CD14-positive monocyte (primary cell): ENCODE data around the gene LRSAM1. TPM values are rescaled to one million over a fixed set of nuclear protein-coding genes. Genes with fewer than 3 reads are reported as not detected.

Experiments
- DNase-seq, 3 donors: peaks; one replicate each; pipeline ENCODE4 v3.0.0-alpha.2; 2011 to 2022
- H2AFZ ChIP-seq: 2 replicates; pipeline ENCODE4 v1.6.0; 2012; ENCODE audit warnings: mild to moderate bottlenecking, low read depth, low read length, inconsistent platforms; ENCODE audit not compliant: insufficient read depth, poor library complexity, severe bottlenecking
- H3K27ac ChIP-seq, 2 donors: 1 replicate in 1 of 2; 2 replicates in 1 of 2; pipeline ENCODE4 v1.5.1; 2012 to 2013; ENCODE audit warnings: low read length in 2 of 2, control low read depth in 1 of 2, inconsistent platforms in 1 of 2, low read depth in 1 of 2, mild to moderate bottlenecking in 1 of 2
- H3K27me3 ChIP-seq, 2 donors: one replicate each; pipeline versions ENCODE4 v1.6.0 to v1.6.1; 2011 to 2013; ENCODE audit warnings: low read length in 2 of 2; ENCODE audit not compliant: control insufficient read depth in 2 of 2, insufficient read depth in 2 of 2
- H3K36me3 ChIP-seq, 2 donors: replicated peaks in 1 of 2; 1 replicate in 1 of 2; 2 replicates in 1 of 2; pipeline versions ENCODE4 v1.5.1 to v1.6.1; 2012 to 2013; ENCODE audit warnings: low read length in 2 of 2, control low read depth in 1 of 2, inconsistent platforms in 1 of 2, mild to moderate bottlenecking in 1 of 2; ENCODE audit not compliant: insufficient read depth in 2 of 2, control insufficient read depth in 1 of 2
- H3K4me1 ChIP-seq, 2 donors: 1 replicate in 1 of 2; 2 replicates in 1 of 2; pipeline versions ENCODE4 v1.5.1 to v1.6.1; 2012 to 2013; ENCODE audit warnings: low read length in 2 of 2, control low read depth in 1 of 2, inconsistent platforms in 1 of 2, mild to moderate bottlenecking in 1 of 2, moderate library complexity in 1 of 2; ENCODE audit not compliant: insufficient read depth in 2 of 2, control insufficient read depth in 1 of 2
- H3K4me2 ChIP-seq: replicated peaks from 2 replicates; pipeline ENCODE3; 2012; ENCODE audit warnings: low read length, moderate library complexity, mild to moderate bottlenecking; ENCODE audit not compliant: poor library complexity, severe bottlenecking; ENCODE audit errors: extremely low read depth
- H3K4me3 ChIP-seq, 3 experiments: fragments of 200-600 bp in 1 of 3; sonication (generic) in 1 of 3; replicated peaks in 1 of 3; 1 replicate in 2 of 3; 2 replicates in 1 of 3; pipeline ENCODE4 v1.5.1; 2011 to 2013; ENCODE audit warnings: low read length in 3 of 3, mild to moderate bottlenecking in 3 of 3, control low read depth in 2 of 3, low read depth in 2 of 3, inconsistent platforms in 1 of 3, moderate library complexity in 1 of 3
- H3K79me2 ChIP-seq: 2 replicates; pipeline ENCODE4 v1.6.0; 2012; ENCODE audit warnings: mild to moderate bottlenecking, control low read depth, inconsistent platforms, low read length, moderate library complexity; ENCODE audit not compliant: insufficient read depth
- H3K9ac ChIP-seq: 2 replicates; pipeline ENCODE4 v1.6.0; 2017; ENCODE audit warnings: low read length, mild to moderate bottlenecking; ENCODE audit not compliant: insufficient read depth, poor library complexity, severe bottlenecking
- H3K9me3 ChIP-seq, 2 donors: replicated peaks in 1 of 2; 1 replicate in 1 of 2; 2 replicates in 1 of 2; pipeline versions ENCODE4 v1.5.1 to v1.6.1; 2012 to 2013; ENCODE audit warnings: low read length in 2 of 2, control low read depth in 1 of 2; ENCODE audit not compliant: control insufficient read depth in 1 of 2, insufficient read depth in 1 of 2
- H4K20me1 ChIP-seq: 2 replicates; pipeline ENCODE4 v1.6.0; 2012; ENCODE audit warnings: mild to moderate bottlenecking, low read length, control low read depth, moderate library complexity; ENCODE audit not compliant: insufficient read depth
- H3K27ac Mint-ChIP-seq, 7 donors: one replicate each; pipeline ENCODE4 v1.8.0; 2020; ENCODE audit warnings: mild to moderate bottlenecking in 7 of 7, mixed read lengths in 7 of 7, moderate library complexity in 6 of 7, inconsistent platforms in 2 of 7
- H3K27me3 Mint-ChIP-seq, 3 donors: one replicate each; pipeline ENCODE4 v1.8.0; 2021 to 2022; ENCODE audit warnings: low read depth in 3 of 3, mild to moderate bottlenecking in 3 of 3, mixed read lengths in 3 of 3, moderate library complexity in 3 of 3, inconsistent platforms in 1 of 3
- H3K36me3 Mint-ChIP-seq, 2 donors: one replicate each; pipeline ENCODE4 v1.8.0; 2020; ENCODE audit warnings: mixed read lengths in 2 of 2, inconsistent platforms in 1 of 2, mild to moderate bottlenecking in 1 of 2
- H3K4me1 Mint-ChIP-seq: one replicate; pipeline ENCODE4 v1.8.0; 2020; ENCODE audit warnings: mild to moderate bottlenecking, mixed read lengths
- H3K4me3 Mint-ChIP-seq, 2 donors: one replicate each; pipeline ENCODE4 v1.8.0; 2020; ENCODE audit warnings: mild to moderate bottlenecking in 2 of 2, mixed read lengths in 2 of 2, moderate library complexity in 1 of 2
- H3K9me3 Mint-ChIP-seq, 7 donors: one replicate each; pipeline ENCODE4 v1.8.0; 2020 to 2022; ENCODE audit warnings: mixed read lengths in 7 of 7, mild to moderate bottlenecking in 6 of 7, moderate library complexity in 6 of 7, inconsistent platforms in 2 of 7
- WGBS: methylation state at CpG from one replicate; pipeline ENCODE4 v1.1.5; 2013; ENCODE audit warnings: missing lambda C conversion rate; ENCODE audit not compliant: insufficient coverage; 5-methylcytosine and 5-hydroxymethylcytosine counted together
- intact Hi-C, 2 donors: fragments of 100-400 bp; cut with micrococcal nuclease; formaldehyde crosslinking; loops; one replicate each; pipeline versions ENCODE4 v1.15.0 to v1.15.1; 2023
- polyA plus RNA-seq, 3 donors: library from polyadenylated mRNA; depleted of rRNA in 1 of 3; unstranded in 2 of 3; stranded (reverse) in 1 of 3; fragments of 300-500 nt in 2 of 3; fragments of >200 nt in 1 of 3; fragmentation: Illumina TruSeq in 2 of 3; gene quantifications; 1 replicate in 2 of 3; 2 replicates in 1 of 3; pipeline ENCODE4 v1.2.3, GENCODE V29; 2012 to 2021
- TF ChIP-seq, protein P1 (sequence below): fragments of 200-600 bp; IDR thresholded peaks from one replicate; pipeline ENCODE4 v1.8.0; 2022; ENCODE audit warnings: antibody characterized with exemption, mild to moderate bottlenecking

LRSAM1 gene
- polyA plus RNA-seq, 3 donors: 6.0 to 19.8 (median 8.2) TPM

DNA sequence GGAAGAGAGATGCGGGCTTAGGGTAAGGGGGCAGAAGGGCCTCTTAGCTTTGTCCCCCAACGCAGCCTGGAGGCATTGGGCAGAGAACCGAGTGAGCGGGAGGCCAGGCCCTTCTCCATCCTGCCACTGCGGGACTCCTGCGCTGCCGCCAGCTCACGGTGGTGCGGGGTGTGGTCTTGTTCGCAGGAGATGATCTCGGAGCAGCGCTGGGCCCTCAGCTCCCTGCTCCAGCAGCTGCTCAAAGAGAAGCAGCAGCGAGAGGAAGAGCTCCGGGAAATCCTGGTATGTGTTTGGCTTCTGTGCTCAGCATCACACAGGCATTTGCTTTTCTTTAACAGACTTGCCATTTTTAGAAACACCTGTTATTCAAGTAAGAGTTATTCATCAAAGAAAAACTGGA is 41.3 kb downstream of the LRSAM1 start:
- WGBS: 99% methylated on average over 11 of the region's 14 CpGs
- no peaks in the 10 kb centered on the region for H3K9me3 ChIP-seq
- Mint-ChIP-seq H3K9me3 (no peaks in the 10 kb centered on the region), H3K4me3 (no peak overlapping the region), H3K27ac (no peak overlapping the region), H3K27me3 (no peaks in the 10 kb centered on the region), H3K4me1 (no peaks in the 10 kb centered on the region), H3K36me3 (peaks cover 61 to 85% of the 10 kb centered on the region in 2 donors)
- H3K27me3 ChIP-seq: no peaks in the 10 kb centered on the region
- TF ChIP-seq, protein P1, sequence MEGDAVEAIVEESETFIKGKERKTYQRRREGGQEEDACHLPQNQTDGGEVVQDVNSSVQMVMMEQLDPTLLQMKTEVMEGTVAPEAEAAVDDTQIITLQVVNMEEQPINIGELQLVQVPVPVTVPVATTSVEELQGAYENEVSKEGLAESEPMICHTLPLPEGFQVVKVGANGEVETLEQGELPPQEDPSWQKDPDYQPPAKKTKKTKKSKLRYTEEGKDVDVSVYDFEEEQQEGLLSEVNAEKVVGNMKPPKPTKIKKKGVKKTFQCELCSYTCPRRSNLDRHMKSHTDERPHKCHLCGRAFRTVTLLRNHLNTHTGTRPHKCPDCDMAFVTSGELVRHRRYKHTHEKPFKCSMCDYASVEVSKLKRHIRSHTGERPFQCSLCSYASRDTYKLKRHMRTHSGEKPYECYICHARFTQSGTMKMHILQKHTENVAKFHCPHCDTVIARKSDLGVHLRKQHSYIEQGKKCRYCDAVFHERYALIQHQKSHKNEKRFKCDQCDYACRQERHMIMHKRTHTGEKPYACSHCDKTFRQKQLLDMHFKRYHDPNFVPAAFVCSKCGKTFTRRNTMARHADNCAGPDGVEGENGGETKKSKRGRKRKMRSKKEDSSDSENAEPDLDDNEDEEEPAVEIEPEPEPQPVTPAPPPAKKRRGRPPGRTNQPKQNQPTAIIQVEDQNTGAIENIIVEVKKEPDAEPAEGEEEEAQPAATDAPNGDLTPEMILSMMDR: no peak
- H2AFZ ChIP-seq: no peak overlapping the region
- no peak overlapping the region for H3K9ac ChIP-seq
- DNase-seq: no peak
- no peaks in the 10 kb centered on the region for H3K4me1 ChIP-seq
- H3K79me2 ChIP-seq: no peaks in the 10 kb centered on the region
- intact Hi-C loops: no loop called here
- H3K4me3 ChIP-seq: no peak overlapping the region
- H3K4me2 ChIP-seq: no peak overlapping the region
- H3K36me3 ChIP-seq: peaks cover 76 to 92% of the 10 kb centered on the region in 2 donors
- no peak overlapping the region for H3K27ac ChIP-seq
- H4K20me1 ChIP-seq: no peaks in the 10 kb centered on the region

- H2AFZ ChIP-seq: no peak overlapping the region
- intact Hi-C loops: no loop called here
Observed at GRCh38 chr9:127493592-127494303, 42.4 kb downstream of the LRSAM1 start.

More at GRCh38 chr9:127493592-127494303, 42.4 kb downstream of the LRSAM1 start:
- Histone ChIP-seq H3K27ac (no peak overlapping the region), H3K27me3 (no peaks in the 10 kb centered on the region), H4K20me1 (no peaks in the 10 kb centered on the region), H3K9me3 (no peaks in the 10 kb centered on the region), H3K4me3 (no peak overlapping the region), H3K4me2 (no peak overlapping the region), H3K9ac (no peak overlapping the region), H3K36me3 (peaks cover 81 to 96% of the 10 kb centered on the region in 2 donors), H3K79me2 (no peaks in the 10 kb centered on the region), H3K4me1 (no peaks in the 10 kb centered on the region)
- H3K9me3 Mint-ChIP-seq: no peaks in the 10 kb centered on the region
- no peak for DNase-seq
- H3K4me3 Mint-ChIP-seq: no peak overlapping the region
- H3K36me3 Mint-ChIP-seq: peaks cover 59 to 85% of the 10 kb centered on the region in 2 donors
- TF ChIP-seq, protein P1: no peak
- H3K27me3 Mint-ChIP-seq: no peaks in the 10 kb centered on the region
- H3K4me1 Mint-ChIP-seq: no peaks in the 10 kb centered on the region
- 97% methylated on average over 19 of the region's 22 CpGs for WGBS
- no peak overlapping the region for H3K27ac Mint-ChIP-seq
